HCT116 (cell line): ENCODE data around the gene HK1. TPM values are rescaled to one million over a fixed set of nuclear protein-coding genes. Genes with fewer than 3 reads are reported as not detected.

Source experiments
- ATAC-seq: fragments of 200-7000 bp; cut with Tn5 transposase; 2 replicates; pipeline ENCODE4 v1.9.1; 2020; ENCODE audit warnings: mild to moderate bottlenecking, moderate library complexity
- BruUV-seq: library from RNA; stranded (reverse); fragments of 400-500 nt; replicated peaks from 2 replicates; lab custom pipeline; 2021; lab: Mats Ljungman, UMichigan
- CTCF ChIA-PET: fragments of 300-600 bp; sonication (Branson Sonifier 250); formaldehyde crosslinking; loops from one replicate; lab custom pipeline; 2021; ENCODE audit warnings: antibody characterized with exemption; lab: Charles Lee
- POLR2A ChIA-PET: fragments of 300-600, 350-600 bp; sonication (Branson Sonifier 250); formaldehyde crosslinking; loops from one replicate; lab custom pipeline; 2021; ENCODE audit warnings: antibody characterized with exemption; lab: Charles Lee
- RAD21 ChIA-PET, 2 experiments: fragments of 300-600 bp; sonication (Branson Sonifier 250); formaldehyde crosslinking; loops; one replicate each; lab custom pipeline; 2023; ENCODE audit warnings: low total read pairs in 2 of 2; ENCODE audit not compliant: uncharacterized antibody in 2 of 2, unreplicated experiment in 2 of 2, low non-redundant PET in 1 of 2; lab: Charles Lee
- DNase-seq: peaks from one replicate; pipeline ENCODE4 v3.0.0-alpha.2; 2010; ENCODE audit warnings: low read depth, low spot score
- H2AFZ ChIP-seq: fragments of 200-600 bp; shearing (Covaris generic), sonication (generic); 2 replicates; pipeline ENCODE4 v1.6.1; 2017; ENCODE audit warnings: low read depth, mixed run types, mixed read lengths, antibody characterized with exemption, low read length; ENCODE audit not compliant: poor library complexity, severe bottlenecking
- H3K27ac ChIP-seq: 2 replicates; pipeline ENCODE4 v1.5.1; 2012; ENCODE audit warnings: low read depth, low read length
- H3K27me3 ChIP-seq: fragments of 200-600 bp; sonication (generic); 2 replicates; pipeline ENCODE4 v1.6.1; 2016; ENCODE audit warnings: mixed run types, low read length, mixed read lengths; ENCODE audit not compliant: insufficient read depth
- H3K36me3 ChIP-seq, 2 experiments: fragments of 200-500 bp in 1 of 2; fragments of 200-600 bp in 1 of 2; sonication (Bioruptor generic) in 1 of 2; sonication (generic) in 1 of 2; 2 replicates each; pipeline versions ENCODE4 v1.5.1 to v1.6.1; 2014 to 2016; ENCODE audit warnings: low read length in 2 of 2, inconsistent platforms in 1 of 2, mixed read lengths in 1 of 2, mixed run types in 1 of 2; ENCODE audit not compliant: insufficient read depth in 2 of 2, control insufficient read depth in 1 of 2
- H3K4me1 ChIP-seq, 2 experiments: fragments of 200-600 bp in 1 of 2; sonication (generic) in 1 of 2; 2 replicates each; pipeline versions ENCODE4 v1.5.1 to v1.6.1; 2012 to 2017; ENCODE audit warnings: low read length in 2 of 2, inconsistent platforms in 1 of 2, mild to moderate bottlenecking in 1 of 2, mixed read lengths in 1 of 2, mixed run types in 1 of 2, moderate library complexity in 1 of 2; ENCODE audit not compliant: insufficient read depth in 2 of 2, control insufficient read depth in 1 of 2
- H3K4me2 ChIP-seq: fragments of 200-600 bp; sonication (generic); 2 replicates; pipeline ENCODE4 v1.6.1; 2017; ENCODE audit warnings: mixed run types, low read length, mixed read lengths
- H3K4me3 ChIP-seq, 2 experiments: fragments of 200-600 bp in 1 of 2; sonication (generic) in 1 of 2; replicated peaks in 1 of 2; 2 replicates each; pipeline ENCODE4 v1.5.1; 2011 to 2016; ENCODE audit warnings: low read length in 2 of 2, control low read depth in 1 of 2, low read depth in 1 of 2, mild to moderate bottlenecking in 1 of 2, mixed read lengths in 1 of 2, mixed run types in 1 of 2
- H3K79me2 ChIP-seq: fragments of 200-600 bp; sonication (generic); 2 replicates; pipeline ENCODE4 v1.6.1; 2017; ENCODE audit warnings: mild to moderate bottlenecking, mixed run types, low read length, moderate library complexity, mixed read lengths; ENCODE audit not compliant: insufficient read depth
- H3K9ac ChIP-seq: fragments of 200-600 bp; sonication (generic); 2 replicates; pipeline ENCODE4 v1.6.1; 2016; ENCODE audit warnings: low read length, mixed read lengths
- H3K9me2 ChIP-seq: fragments of 200-600 bp; sonication (generic), shearing (Covaris generic); 2 replicates; pipeline ENCODE4 v1.6.1; 2017; ENCODE audit warnings: mixed run types, mild to moderate bottlenecking, moderate library complexity; ENCODE audit not compliant: insufficient read depth
- H3K9me3 ChIP-seq, 2 experiments: fragments of 200-500 bp in 1 of 2; fragments of 200-600 bp in 1 of 2; sonication (Bioruptor generic) in 1 of 2; sonication (generic) in 1 of 2; 2 replicates each; pipeline ENCODE4 v1.6.1; 2014 to 2017; ENCODE audit warnings: low read length in 2 of 2, mixed read lengths in 2 of 2, inconsistent platforms in 1 of 2, low read depth in 1 of 2, mild to moderate bottlenecking in 1 of 2, mixed run types in 1 of 2, moderate library complexity in 1 of 2; ENCODE audit not compliant: control insufficient read depth in 1 of 2, insufficient read depth in 1 of 2
- H4K20me1 ChIP-seq: fragments of 200-600 bp; sonication (generic), shearing (Covaris generic); 2 replicates; pipeline ENCODE4 v1.6.1; 2017; ENCODE audit warnings: mixed run types, mild to moderate bottlenecking, moderate library complexity; ENCODE audit not compliant: insufficient read depth
- CBX3 ChIP-seq: IDR thresholded peaks from 2 replicates; pipeline ENCODE4 v1.6.1; 2012; ENCODE audit warnings: low read depth
- EGR1 ChIP-seq: IDR thresholded peaks from 2 replicates; pipeline ENCODE4 v1.6.1; 2012; ENCODE audit warnings: low read depth
- ELF1 ChIP-seq: IDR thresholded peaks from 2 replicates; pipeline ENCODE4 v1.6.1; 2012; ENCODE audit warnings: low read depth, borderline replicate concordance
- EZH2 ChIP-seq: fragments of 200-600 bp; sonication (generic); IDR thresholded peaks from 2 replicates; pipeline ENCODE4 v1.6.1; 2017; ENCODE audit warnings: antibody characterized with exemption, mixed run types
- FOSL1 ChIP-seq: IDR thresholded peaks from 2 replicates; pipeline ENCODE4 v1.6.1; 2012; ENCODE audit warnings: low read depth
- RAD21 ChIP-seq: IDR thresholded peaks from 2 replicates; pipeline ENCODE4 v1.6.1; 2012; ENCODE audit warnings: low read depth, mild to moderate bottlenecking
- SIN3A ChIP-seq: IDR thresholded peaks from 2 replicates; pipeline ENCODE4 v1.6.1; 2012; ENCODE audit warnings: low read depth
- SRF ChIP-seq: IDR thresholded peaks from 2 replicates; pipeline ENCODE4 v1.6.1; 2012; ENCODE audit warnings: low read depth
- ZFX ChIP-seq: fragments of 450-650 bp; IDR thresholded peaks from 2 replicates; pipeline ENCODE4 v1.6.1; 2017
- intact Hi-C: fragments of 100-400 bp; cut with micrococcal nuclease; formaldehyde crosslinking; loops from 2 replicates; pipeline ENCODE4 v1.10.0; 2022
- total RNA-seq: library from RNA; stranded (reverse); gene quantifications from one replicate; pipeline ENCODE4 v1.2.1, GENCODE V29; 2021; ENCODE audit not compliant: unreplicated experiment
- TF ChIP-seq, protein P1 (sequence below): IDR thresholded peaks from 2 replicates; pipeline ENCODE4 v1.6.1; 2012
- TF ChIP-seq, protein P2 (sequence below): IDR thresholded peaks from 2 replicates; pipeline ENCODE4 v1.6.1; 2011; ENCODE audit warnings: mild to moderate bottlenecking, low read length, moderate library complexity; ENCODE audit not compliant: insufficient replicate concordance; ENCODE audit errors: extremely low read depth
- TF ChIP-seq, protein P3 (sequence below), 3 experiments: fragments of 200-600 bp in 1 of 3; sonication (generic) in 1 of 3; IDR thresholded peaks in 2 of 3; conservative IDR thresholded peaks in 1 of 3; 2 replicates each; pipeline ENCODE4 v1.5.1; 2012 to 2017; ENCODE audit warnings: low read depth in 2 of 3, low read length in 2 of 3, antibody characterized with exemption in 1 of 3, borderline replicate concordance in 1 of 3, control low read depth in 1 of 3, mild to moderate bottlenecking in 1 of 3, mixed read lengths in 1 of 3, mixed run types in 1 of 3, moderate library complexity in 1 of 3; ENCODE audit not compliant: insufficient read depth in 1 of 3
- TF ChIP-seq, protein P4 (sequence below): IDR thresholded peaks from 2 replicates; pipeline ENCODE4 v1.6.1; 2012

HK1 gene
- total RNA-seq, 1 experiment from 2014 or later, result 50.3 TPM

DNA sequence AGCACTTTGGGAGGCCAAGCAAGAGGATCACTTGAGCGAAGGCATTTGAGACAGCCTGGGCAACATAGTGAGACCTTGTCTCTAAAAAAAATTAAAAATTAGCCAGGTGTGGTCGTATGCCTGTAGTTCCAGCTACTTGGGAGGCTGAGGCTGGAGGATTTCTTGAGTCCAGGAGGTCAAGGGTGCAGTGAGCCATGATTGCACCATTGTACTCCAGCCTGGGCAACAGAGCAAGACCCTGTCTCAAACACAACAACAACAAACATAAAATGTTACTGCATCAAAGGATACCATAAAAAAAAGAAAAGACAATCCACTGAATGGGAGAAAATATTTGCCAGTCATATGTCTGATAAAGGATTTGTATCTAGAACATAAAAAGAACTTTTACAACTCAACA is 77.9 kb downstream of the HK1 start:
- Histone ChIP-seq H3K9ac (no peak overlapping the region), H3K27me3 (no peaks in the 10 kb centered on the region), H3K4me3 (no peak overlapping the region), H3K36me3 (no peaks in the 10 kb centered on the region), H2AFZ (no peak overlapping the region), H3K9me2 (no peaks in the 10 kb centered on the region), H3K9me3 (no peaks in the 10 kb centered on the region), H3K79me2 (no peaks in the 10 kb centered on the region), H3K4me2 (no peak overlapping the region), H3K4me1 (no peaks in the 10 kb centered on the region), H3K27ac (no peak overlapping the region), H4K20me1 (0 out of 2 replicates have a peak, but pooled peaks cover 3% of the 10 kb centered on the region)
- CTCF ChIA-PET, result no interaction called here
- DNase-seq, result no peak
- intact Hi-C loops, result no loop called here
- RAD21 ChIA-PET, result no interaction called here
- POLR2A ChIA-PET, result no interaction called here
- ATAC-seq, result no peak
- no TSS peak for BruUV-seq
- TF ChIP-seq, protein P1, sequence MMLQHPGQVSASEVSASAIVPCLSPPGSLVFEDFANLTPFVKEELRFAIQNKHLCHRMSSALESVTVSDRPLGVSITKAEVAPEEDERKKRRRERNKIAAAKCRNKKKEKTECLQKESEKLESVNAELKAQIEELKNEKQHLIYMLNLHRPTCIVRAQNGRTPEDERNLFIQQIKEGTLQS, result no peak
- TF ChIP-seq, protein P2, sequence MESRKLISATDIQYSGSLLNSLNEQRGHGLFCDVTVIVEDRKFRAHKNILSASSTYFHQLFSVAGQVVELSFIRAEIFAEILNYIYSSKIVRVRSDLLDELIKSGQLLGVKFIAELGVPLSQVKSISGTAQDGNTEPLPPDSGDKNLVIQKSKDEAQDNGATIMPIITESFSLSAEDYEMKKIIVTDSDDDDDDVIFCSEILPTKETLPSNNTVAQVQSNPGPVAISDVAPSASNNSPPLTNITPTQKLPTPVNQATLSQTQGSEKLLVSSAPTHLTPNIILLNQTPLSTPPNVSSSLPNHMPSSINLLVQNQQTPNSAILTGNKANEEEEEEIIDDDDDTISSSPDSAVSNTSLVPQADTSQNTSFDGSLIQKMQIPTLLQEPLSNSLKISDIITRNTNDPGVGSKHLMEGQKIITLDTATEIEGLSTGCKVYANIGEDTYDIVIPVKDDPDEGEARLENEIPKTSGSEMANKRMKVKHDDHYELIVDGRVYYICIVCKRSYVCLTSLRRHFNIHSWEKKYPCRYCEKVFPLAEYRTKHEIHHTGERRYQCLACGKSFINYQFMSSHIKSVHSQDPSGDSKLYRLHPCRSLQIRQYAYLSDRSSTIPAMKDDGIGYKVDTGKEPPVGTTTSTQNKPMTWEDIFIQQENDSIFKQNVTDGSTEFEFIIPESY, result no peak
- TF ChIP-seq ZFX, result no peak
- no peak for TF ChIP-seq ELF1
- no peak for TF ChIP-seq CBX3

DNA sequence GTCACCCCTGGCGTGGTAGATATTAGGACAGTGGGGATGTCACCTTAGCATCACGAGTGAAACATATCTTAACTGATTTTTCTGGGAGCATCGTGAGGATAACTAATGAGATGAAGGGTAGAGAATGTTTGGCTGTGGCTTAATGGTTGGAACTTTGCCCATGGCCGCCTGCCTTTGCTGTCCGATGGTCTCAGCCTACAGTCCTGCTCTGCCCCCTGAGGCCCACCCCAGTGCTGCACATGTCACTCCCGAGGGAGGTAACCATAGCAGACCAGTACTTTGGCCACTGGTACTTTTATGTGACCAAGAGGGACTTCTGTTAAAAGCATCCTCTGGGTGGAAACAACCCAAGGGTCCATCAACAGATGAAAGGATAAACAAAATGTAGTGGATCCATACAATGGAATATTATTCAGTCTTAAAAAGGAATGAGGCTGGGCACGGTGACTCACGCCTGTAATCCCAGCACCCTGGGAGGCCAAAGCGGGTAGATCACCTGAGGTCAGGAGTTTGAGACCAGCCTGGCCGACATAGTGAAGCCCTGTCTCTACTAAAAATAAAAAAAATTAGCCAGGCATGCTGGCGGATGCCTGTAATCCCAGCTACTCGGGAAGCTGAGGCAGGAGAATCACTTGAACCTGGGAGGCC is 80.0 kb downstream of the HK1 start:
- Histone ChIP-seq H3K27ac (no peak overlapping the region), H3K9me3 (no peaks in the 10 kb centered on the region), H3K9ac (no peak overlapping the region), H3K36me3 (no peaks in the 10 kb centered on the region), H3K79me2 (no peaks in the 10 kb centered on the region), H4K20me1 (no peaks in the 10 kb centered on the region), H3K9me2 (no peaks in the 10 kb centered on the region), H3K27me3 (no peaks in the 10 kb centered on the region), H2AFZ (no peak overlapping the region), H3K4me3 (no peak overlapping the region), H3K4me1 (no peaks in the 10 kb centered on the region), H3K4me2 (no peak overlapping the region)
- no peak; the same call in 1 of the 2 replicates for ATAC-seq
- intact Hi-C loops, result no loop called here
- TF ChIP-seq SRF (no peak), SIN3A (no peak), FOSL1 (no peak), CBX3 (no peak), EZH2 (no peak), ELF1 (no peak), ZFX (no peak), RAD21 (no peak), EGR1 (no peak)
- TF ChIP-seq, protein P3, sequence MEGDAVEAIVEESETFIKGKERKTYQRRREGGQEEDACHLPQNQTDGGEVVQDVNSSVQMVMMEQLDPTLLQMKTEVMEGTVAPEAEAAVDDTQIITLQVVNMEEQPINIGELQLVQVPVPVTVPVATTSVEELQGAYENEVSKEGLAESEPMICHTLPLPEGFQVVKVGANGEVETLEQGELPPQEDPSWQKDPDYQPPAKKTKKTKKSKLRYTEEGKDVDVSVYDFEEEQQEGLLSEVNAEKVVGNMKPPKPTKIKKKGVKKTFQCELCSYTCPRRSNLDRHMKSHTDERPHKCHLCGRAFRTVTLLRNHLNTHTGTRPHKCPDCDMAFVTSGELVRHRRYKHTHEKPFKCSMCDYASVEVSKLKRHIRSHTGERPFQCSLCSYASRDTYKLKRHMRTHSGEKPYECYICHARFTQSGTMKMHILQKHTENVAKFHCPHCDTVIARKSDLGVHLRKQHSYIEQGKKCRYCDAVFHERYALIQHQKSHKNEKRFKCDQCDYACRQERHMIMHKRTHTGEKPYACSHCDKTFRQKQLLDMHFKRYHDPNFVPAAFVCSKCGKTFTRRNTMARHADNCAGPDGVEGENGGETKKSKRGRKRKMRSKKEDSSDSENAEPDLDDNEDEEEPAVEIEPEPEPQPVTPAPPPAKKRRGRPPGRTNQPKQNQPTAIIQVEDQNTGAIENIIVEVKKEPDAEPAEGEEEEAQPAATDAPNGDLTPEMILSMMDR (IDR thresholded peaks at IDR 0.05 in 2 of 3, conservative IDR thresholded peaks at IDR 0.05 in 1 of 3; ENCODE audit: borderline replicate concordance in 1 of 3, insufficient read depth in 1 of 3, low read depth in 2 of 3, low read length in 2 of 3), result no peak
- TF ChIP-seq, protein P2, result no peak
- TF ChIP-seq, protein P4, sequence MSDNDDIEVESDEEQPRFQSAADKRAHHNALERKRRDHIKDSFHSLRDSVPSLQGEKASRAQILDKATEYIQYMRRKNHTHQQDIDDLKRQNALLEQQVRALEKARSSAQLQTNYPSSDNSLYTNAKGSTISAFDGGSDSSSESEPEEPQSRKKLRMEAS, result no peak
- no peak for DNase-seq
- ChIA-PET POLR2A (no interaction called here), RAD21 (no interaction called here), CTCF (no interaction called here)
- no TSS peak for BruUV-seq
